ENCODE data around the gene ITFG2. TPM values are rescaled to one million over a fixed set of nuclear protein-coding genes. Genes with fewer than 3 reads are reported as not detected.

Gene ITFG2
- polyA plus RNA-seq, 1 donor (not counting 4 experiments of a cell fraction or from before 2014, with no cell fraction given), result 13.0 TPM

DNA sequence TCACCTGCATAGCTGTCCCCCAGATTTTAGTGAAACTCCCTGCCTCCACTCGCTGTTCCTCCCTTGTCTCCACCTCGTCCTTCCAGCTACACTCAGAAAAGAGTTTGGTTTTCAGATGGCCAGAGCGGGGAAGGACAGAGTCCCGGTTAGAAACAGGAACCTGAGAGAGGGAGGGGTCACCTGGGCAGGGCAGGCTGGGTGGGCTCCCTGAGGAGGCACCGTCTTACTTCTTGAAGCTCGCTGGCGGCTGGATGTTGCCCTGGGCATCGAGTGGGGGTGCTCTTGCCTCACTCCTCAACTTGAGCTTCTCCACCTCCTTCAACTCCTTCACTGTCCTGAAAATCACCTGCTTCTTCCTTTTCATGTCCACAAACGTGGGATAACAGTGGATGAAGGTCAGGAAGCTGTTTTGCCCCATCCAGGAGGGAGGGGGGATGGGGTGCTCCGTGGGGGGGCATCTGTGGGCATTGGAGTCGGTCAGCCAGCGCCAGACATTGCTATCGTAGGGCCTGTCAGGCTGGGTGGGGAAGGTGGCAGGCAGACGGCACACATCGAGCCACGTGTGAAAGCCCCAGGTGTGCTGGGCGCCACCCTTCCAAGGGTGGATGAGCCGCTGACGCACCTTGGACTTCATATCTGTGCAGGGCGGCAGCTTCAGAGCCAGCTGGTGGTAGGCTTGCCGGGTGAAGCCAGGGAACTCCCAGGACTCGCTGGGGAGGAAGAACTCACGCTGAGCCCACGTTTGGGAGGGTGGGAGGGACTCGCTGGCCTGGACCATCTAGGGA lies 42.4 kb downstream of the ITFG2 start:
- DNase-seq (ENCODE audit: low read depth, low spot score), result no peak
- Histone ChIP-seq H3K27ac (ENCODE audit: control insufficient read depth, insufficient read depth, low read length) (no peak overlapping the region), H3K4me2 (ENCODE audit: control insufficient read depth, extremely low read depth, insufficient read depth, low read depth, low read length) (no peak overlapping the region), H3K27me3 (ENCODE audit: control insufficient read depth, extremely low read depth, insufficient read depth, low read length) (no peaks in the 10 kb centered on the region), H3K4me3 (ENCODE audit: control insufficient read depth in 2 of 3, extremely low read depth in 1 of 3, insufficient read depth in 2 of 3, low read depth in 1 of 3, low read length in 3 of 3) (no peak overlapping the region), H2AFZ (ENCODE audit: control insufficient read depth, low read length) (no peak overlapping the region), H3K9me1 (ENCODE audit: control insufficient read depth, extremely low read depth, insufficient read depth, low read length) (no peaks in the 10 kb centered on the region), H3K36me3 (ENCODE audit: control insufficient read depth in 2 of 2, extremely low read depth in 1 of 2, insufficient read depth in 2 of 2, low read length in 2 of 2) (peaks cover 0 to 8% of the 10 kb centered on the region in 2 experiments), H3K4me1 (ENCODE audit: control insufficient read depth, extremely low read depth, insufficient read depth, low read length) (no peaks in the 10 kb centered on the region), H3K79me2 (ENCODE audit: control insufficient read depth, insufficient read depth, low read length) (no peaks in the 10 kb centered on the region), H3K9ac (ENCODE audit: control insufficient read depth, extremely low read depth, insufficient read depth, low read length) (no peak overlapping the region), H3K9me3 (ENCODE audit: control insufficient read depth, low read depth, low read length) (no peaks in the 10 kb centered on the region), H4K20me1 (ENCODE audit: control insufficient read depth, extremely low read depth, insufficient read depth, low read length) (no peaks in the 10 kb centered on the region)
- dilution Hi-C loops (cut with MboI; ENCODE audit: extremely low pct_ligation_motif_present, low sequenced_read_pairs), result no loop called here
- no peak for TF ChIP-seq EZH2 (IDR thresholded peaks at IDR 0.05; ENCODE audit: low read length)
- TF ChIP-seq, protein P1, sequence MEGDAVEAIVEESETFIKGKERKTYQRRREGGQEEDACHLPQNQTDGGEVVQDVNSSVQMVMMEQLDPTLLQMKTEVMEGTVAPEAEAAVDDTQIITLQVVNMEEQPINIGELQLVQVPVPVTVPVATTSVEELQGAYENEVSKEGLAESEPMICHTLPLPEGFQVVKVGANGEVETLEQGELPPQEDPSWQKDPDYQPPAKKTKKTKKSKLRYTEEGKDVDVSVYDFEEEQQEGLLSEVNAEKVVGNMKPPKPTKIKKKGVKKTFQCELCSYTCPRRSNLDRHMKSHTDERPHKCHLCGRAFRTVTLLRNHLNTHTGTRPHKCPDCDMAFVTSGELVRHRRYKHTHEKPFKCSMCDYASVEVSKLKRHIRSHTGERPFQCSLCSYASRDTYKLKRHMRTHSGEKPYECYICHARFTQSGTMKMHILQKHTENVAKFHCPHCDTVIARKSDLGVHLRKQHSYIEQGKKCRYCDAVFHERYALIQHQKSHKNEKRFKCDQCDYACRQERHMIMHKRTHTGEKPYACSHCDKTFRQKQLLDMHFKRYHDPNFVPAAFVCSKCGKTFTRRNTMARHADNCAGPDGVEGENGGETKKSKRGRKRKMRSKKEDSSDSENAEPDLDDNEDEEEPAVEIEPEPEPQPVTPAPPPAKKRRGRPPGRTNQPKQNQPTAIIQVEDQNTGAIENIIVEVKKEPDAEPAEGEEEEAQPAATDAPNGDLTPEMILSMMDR (optimal IDR thresholded peaks at IDR 0.05 in 1 of 3, IDR thresholded peaks at IDR 0.05 in 1 of 3, conservative IDR thresholded peaks at IDR 0.05 in 1 of 3; ENCODE audit: extremely low read depth in 1 of 3, insufficient read depth in 2 of 3, low read length in 3 of 3), result no peak
- no peak for FAIRE-seq

DNA sequence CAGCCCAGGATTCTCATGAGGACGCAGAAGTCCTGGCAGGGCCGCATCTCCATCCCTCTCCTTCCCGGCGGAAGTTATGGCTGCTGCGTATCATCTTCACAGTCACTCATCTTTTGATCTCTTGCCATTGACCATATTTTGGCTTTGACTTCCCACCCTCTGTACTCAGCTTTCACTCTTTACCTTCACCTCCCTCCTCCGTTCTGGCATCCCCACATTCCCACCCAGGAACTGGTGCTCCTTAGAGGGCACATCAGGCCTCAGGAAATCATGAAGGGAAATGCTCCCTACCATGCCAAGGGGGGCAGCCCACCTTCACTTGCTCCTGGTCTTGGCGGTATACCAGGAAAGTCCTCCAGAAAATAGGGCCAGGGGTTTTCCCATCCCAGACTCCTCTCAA lies 43.1 kb downstream of the ITFG2 start:
- Histone ChIP-seq H3K4me2 (ENCODE audit: control insufficient read depth, extremely low read depth, insufficient read depth, low read depth, low read length) (no peak overlapping the region), H3K4me3 (ENCODE audit: control insufficient read depth in 2 of 3, extremely low read depth in 1 of 3, insufficient read depth in 2 of 3, low read depth in 1 of 3, low read length in 3 of 3) (no peak overlapping the region), H3K9me3 (ENCODE audit: control insufficient read depth, low read depth, low read length) (no peaks in the 10 kb centered on the region), H3K27me3 (ENCODE audit: control insufficient read depth, extremely low read depth, insufficient read depth, low read length) (no peaks in the 10 kb centered on the region), H2AFZ (ENCODE audit: control insufficient read depth, low read length) (no peak overlapping the region), H4K20me1 (ENCODE audit: control insufficient read depth, extremely low read depth, insufficient read depth, low read length) (no peaks in the 10 kb centered on the region), H3K4me1 (ENCODE audit: control insufficient read depth, extremely low read depth, insufficient read depth, low read length) (no peaks in the 10 kb centered on the region), H3K9ac (ENCODE audit: control insufficient read depth, extremely low read depth, insufficient read depth, low read length) (no peak overlapping the region), H3K79me2 (ENCODE audit: control insufficient read depth, insufficient read depth, low read length) (no peaks in the 10 kb centered on the region), H3K27ac (ENCODE audit: control insufficient read depth, insufficient read depth, low read length) (no peak overlapping the region), H3K36me3 (ENCODE audit: control insufficient read depth in 2 of 2, extremely low read depth in 1 of 2, insufficient read depth in 2 of 2, low read length in 2 of 2) (peaks cover 0 to 8% of the 10 kb centered on the region in 2 experiments), H3K9me1 (ENCODE audit: control insufficient read depth, extremely low read depth, insufficient read depth, low read length) (no peaks in the 10 kb centered on the region)
- DNase-seq (ENCODE audit: low read depth, low spot score), result no peak
- no peak for FAIRE-seq
- TF ChIP-seq, protein P1 (optimal IDR thresholded peaks at IDR 0.05 in 1 of 3, IDR thresholded peaks at IDR 0.05 in 1 of 3, conservative IDR thresholded peaks at IDR 0.05 in 1 of 3; ENCODE audit: extremely low read depth in 1 of 3, insufficient read depth in 2 of 3, low read length in 3 of 3), result no peak
- no peak for TF ChIP-seq EZH2 (IDR thresholded peaks at IDR 0.05; ENCODE audit: low read length)
- dilution Hi-C loops (cut with MboI; ENCODE audit: extremely low pct_ligation_motif_present, low sequenced_read_pairs), result no loop called here
